Common myeloid progenitor, CD34-positive (primary cell): ENCODE results near the gene DISP3.

ENCODE experiments used
- CTCF ChIA-PET: fragments of 350-600 bp; sonication (Branson Sonifier 250); formaldehyde crosslinking; loops from one replicate; lab custom pipeline; 2021; ENCODE audit warnings: antibody characterized with exemption; lab: Charles Lee
- POLR2A ChIA-PET: fragments of 350-600 bp; sonication (Branson Sonifier 250); formaldehyde crosslinking; loops from one replicate; lab custom pipeline; 2021; ENCODE audit warnings: antibody characterized with exemption; lab: Charles Lee
- DNase-seq, 3 donors: peaks; one replicate each; pipeline versions ENCODE4 v3.0.0 to v3.0.0-alpha.2; 2013
- H3K27ac ChIP-seq, 2 experiments: 1 replicate in 1 of 2; 2 replicates in 1 of 2; pipeline ENCODE4 v1.7.0; 2013; ENCODE audit warnings: inconsistent platforms in 2 of 2, low read length in 2 of 2, mild to moderate bottlenecking in 2 of 2, low read depth in 1 of 2, moderate library complexity in 1 of 2; ENCODE audit not compliant: severe bottlenecking in 2 of 2, insufficient read depth in 1 of 2, poor library complexity in 1 of 2
- H3K27me3 ChIP-seq, 5 experiments: replicated peaks in 2 of 5; 1 replicate in 3 of 5; 2 replicates in 2 of 5; pipeline versions ENCODE4 v1.6.1 to v1.7.0; 2013; ENCODE audit warnings: low read length in 4 of 5, mild to moderate bottlenecking in 2 of 5, moderate library complexity in 2 of 5, inconsistent platforms in 1 of 5; ENCODE audit not compliant: insufficient read depth in 5 of 5, control insufficient read depth in 4 of 5
- H3K36me3 ChIP-seq, 4 experiments: 1 replicate in 2 of 4; 2 replicates in 2 of 4; pipeline versions ENCODE4 v1.6.1 to v1.7.0; 2013; ENCODE audit warnings: low read length in 3 of 4, control low read depth in 1 of 4, mild to moderate bottlenecking in 1 of 4; ENCODE audit not compliant: control insufficient read depth in 4 of 4, insufficient read depth in 4 of 4
- H3K4me1 ChIP-seq, 4 experiments: 1 replicate in 3 of 4; 2 replicates in 1 of 4; pipeline versions ENCODE4 v1.6.1 to v1.7.1; 2013; ENCODE audit warnings: low read length in 3 of 4, mild to moderate bottlenecking in 3 of 4, control low read depth in 1 of 4, inconsistent platforms in 1 of 4, moderate library complexity in 1 of 4; ENCODE audit not compliant: control insufficient read depth in 4 of 4, insufficient read depth in 4 of 4; ENCODE audit errors: control extremely low read depth in 1 of 4
- H3K4me3 ChIP-seq, 7 experiments: 1 replicate in 4 of 7; 2 replicates in 3 of 7; pipeline versions ENCODE4 v1.5.1 to v1.7.0; 2013; ENCODE audit warnings: mild to moderate bottlenecking in 7 of 7, low read length in 6 of 7, moderate library complexity in 6 of 7, inconsistent platforms in 2 of 7, low read depth in 2 of 7, control low read depth in 1 of 7; ENCODE audit not compliant: insufficient read depth in 4 of 7, control insufficient read depth in 1 of 7; ENCODE audit errors: extremely low read depth in 1 of 7
- H3K9me3 ChIP-seq, 5 experiments: 1 replicate in 4 of 5; 2 replicates in 1 of 5; pipeline versions ENCODE4 v1.6.1 to v1.7.1; 2013; ENCODE audit warnings: low read length in 4 of 5, mild to moderate bottlenecking in 2 of 5, inconsistent platforms in 1 of 5, low read depth in 1 of 5, moderate library complexity in 1 of 5; ENCODE audit not compliant: control insufficient read depth in 4 of 5, insufficient read depth in 2 of 5; ENCODE audit errors: control extremely low read depth in 1 of 5
- WGBS: methylation state at CpG from one replicate; pipeline ENCODE4 v1.1.5; 2013; ENCODE audit not compliant: insufficient coverage; 5-methylcytosine and 5-hydroxymethylcytosine counted together

The DISP3 gene

GRCh38 chr1:11523746-11524464 lies 45.0 kb downstream of the DISP3 start:
- Histone ChIP-seq H3K36me3 (no peaks in the 10 kb centered on the region), H3K4me3 (no peak overlapping the region), H3K27me3 (peaks cover 0 to 2% (median 0%) of the 10 kb centered on the region in 5 experiments), H3K4me1 (no peaks in the 10 kb centered on the region), H3K9me3 (no peaks in the 10 kb centered on the region), H3K27ac (no peak overlapping the region)
- POLR2A ChIA-PET, result no interaction called here
- 86% methylated on average over 9 of the region's 9 CpGs for whole genome bisulfite sequencing
- CTCF ChIA-PET, result interaction anchor here (0.6 kb wide), 1 partner anchor 84 kb away, joined by 3 read pairs; no protein-coding TSS in a partner anchor
- no peak for DNase-seq

- DNase-seq, result no peak
- ChIA-PET CTCF (no interaction called here), POLR2A (no interaction called here)
- H3K4me1 ChIP-seq, result no peaks in the 10 kb centered on the region
- no peaks in the 10 kb centered on the region for H3K36me3 ChIP-seq
- no peak overlapping the region for H3K4me3 ChIP-seq
- H3K27me3 ChIP-seq, result peaks cover 0 to 2% (median 0%) of the 10 kb centered on the region in 5 experiments
- WGBS, result 94% methylated on average over 5 of the region's 6 CpGs
- no peak overlapping the region for H3K27ac ChIP-seq
- H3K9me3 ChIP-seq, result no peaks in the 10 kb centered on the region
Measured at GRCh38 chr1:11524465-11525150, 45.7 kb downstream of the DISP3 start.

- Histone ChIP-seq H3K4me1 (no peaks in the 10 kb centered on the region), H3K9me3 (no peaks in the 10 kb centered on the region), H3K27ac (no peak overlapping the region), H3K4me3 (no peak overlapping the region), H3K36me3 (no peaks in the 10 kb centered on the region), H3K27me3 (peaks cover 0 to 2% (median 0%) of the 10 kb centered on the region in 5 experiments)
- 98% methylated on average over 6 of the region's 8 CpGs for WGBS
- CTCF ChIA-PET, result no interaction called here
- POLR2A ChIA-PET, result no interaction called here
- no peak for DNase-seq
Measured at GRCh38 chr1:11525151-11525505, 46.2 kb downstream of the DISP3 start.

GRCh38 chr1:11525516-11525915 lies 46.6 kb downstream of the DISP3 start:
- no peaks in the 10 kb centered on the region for H3K9me3 ChIP-seq
- ChIA-PET POLR2A (no interaction called here), CTCF (no interaction called here)
- 98% methylated on average over 5 of the region's 7 CpGs for WGBS
- no peak for DNase-seq
- no peak overlapping the region for H3K4me3 ChIP-seq
- peaks cover 0 to 2% (median 0%) of the 10 kb centered on the region in 5 experiments for H3K27me3 ChIP-seq
- H3K27ac ChIP-seq, result no peak overlapping the region
- no peaks in the 10 kb centered on the region for H3K36me3 ChIP-seq
- no peaks in the 10 kb centered on the region for H3K4me1 ChIP-seq

GRCh38 chr1:11526071-11526895 lies 47.3 kb downstream of the DISP3 start:
- Histone ChIP-seq H3K4me1 (no peaks in the 10 kb centered on the region), H3K9me3 (no peaks in the 10 kb centered on the region), H3K27ac (no peak overlapping the region), H3K36me3 (no peaks in the 10 kb centered on the region), H3K27me3 (peaks cover 0 to 2% (median 0%) of the 10 kb centered on the region in 5 experiments), H3K4me3 (no peak overlapping the region)
- POLR2A ChIA-PET, result no interaction called here
- CTCF ChIA-PET, result no interaction called here
- 93% methylated on average over 25 of the region's 26 CpGs for WGBS
- no peak for DNase-seq

- no peak overlapping the region for H3K4me3 ChIP-seq
- CTCF ChIA-PET, result no interaction called here
- H3K36me3 ChIP-seq, result no peaks in the 10 kb centered on the region
- H3K9me3 ChIP-seq, result no peaks in the 10 kb centered on the region
- peaks cover 0 to 2% (median 0%) of the 10 kb centered on the region in 5 experiments for H3K27me3 ChIP-seq
- H3K27ac ChIP-seq, result no peak overlapping the region
- no peak for DNase-seq
- 98% methylated on average over 8 of the region's 13 CpGs for WGBS
- no peaks in the 10 kb centered on the region for H3K4me1 ChIP-seq
- POLR2A ChIA-PET, result no interaction called here
Measured at GRCh38 chr1:11527541-11528452, 48.8 kb downstream of the DISP3 start.
